ENCODE results near the gene IL6ST. TPM values are rescaled to one million over a fixed set of nuclear protein-coding genes. Genes with fewer than 3 reads are reported as not detected.

The IL6ST gene
- polyA plus RNA-seq, 1 donor (not counting 4 experiments of a cell fraction or from before 2014, with no cell fraction given), result 41.3 TPM

GRCh38 chr5:55896238-55896637 lies 98.5 kb downstream of the IL6ST start:
- H3K9me1 ChIP-seq (ENCODE audit: control insufficient read depth, extremely low read depth, insufficient read depth, low read length), result no peaks in the 10 kb centered on the region
- H3K27ac ChIP-seq (ENCODE audit: control insufficient read depth, insufficient read depth, low read length), result no peak overlapping the region
- DNase-seq (ENCODE audit: low read depth, low spot score), result no peak
- H3K9ac ChIP-seq (ENCODE audit: control insufficient read depth, extremely low read depth, insufficient read depth, low read length), result no peak overlapping the region
- H3K4me2 ChIP-seq (ENCODE audit: control insufficient read depth, extremely low read depth, insufficient read depth, low read depth, low read length), result no peak overlapping the region
- TF ChIP-seq EZH2 (IDR thresholded peaks at IDR 0.05; ENCODE audit: low read length) (no peak), CTCF (optimal IDR thresholded peaks at IDR 0.05 in 1 of 3, IDR thresholded peaks at IDR 0.05 in 1 of 3, conservative IDR thresholded peaks at IDR 0.05 in 1 of 3; ENCODE audit: extremely low read depth in 1 of 3, insufficient read depth in 2 of 3, low read length in 3 of 3) (no peak)
- H3K9me3 ChIP-seq (ENCODE audit: control insufficient read depth, low read depth, low read length), result no peaks in the 10 kb centered on the region
- no peaks in the 10 kb centered on the region for H3K27me3 ChIP-seq (ENCODE audit: control insufficient read depth, extremely low read depth, insufficient read depth, low read length)
- no peaks in the 10 kb centered on the region for H3K36me3 ChIP-seq (ENCODE audit: control insufficient read depth in 2 of 2, extremely low read depth in 1 of 2, insufficient read depth in 2 of 2, low read length in 2 of 2)
- no peak overlapping the region for H3K4me3 ChIP-seq (ENCODE audit: control insufficient read depth in 2 of 3, extremely low read depth in 1 of 3, insufficient read depth in 2 of 3, low read depth in 1 of 3, low read length in 3 of 3)
- no peaks in the 10 kb centered on the region for H3K4me1 ChIP-seq (ENCODE audit: control insufficient read depth, extremely low read depth, insufficient read depth, low read length)
- dilution Hi-C loops (cut with MboI; ENCODE audit: extremely low pct_ligation_motif_present, low sequenced_read_pairs), result no loop called here
- no peak for FAIRE-seq
- H2AFZ ChIP-seq (ENCODE audit: control insufficient read depth, low read length), result no peak overlapping the region
- no peaks in the 10 kb centered on the region for H4K20me1 ChIP-seq (ENCODE audit: control insufficient read depth, extremely low read depth, insufficient read depth, low read length)
- H3K79me2 ChIP-seq (ENCODE audit: control insufficient read depth, insufficient read depth, low read length), result no peaks in the 10 kb centered on the region

GRCh38 chr5:55895346-55895745 lies 99.4 kb downstream of the IL6ST start:
- Histone ChIP-seq H4K20me1 (ENCODE audit: control insufficient read depth, extremely low read depth, insufficient read depth, low read length) (no peaks in the 10 kb centered on the region), H3K9ac (ENCODE audit: control insufficient read depth, extremely low read depth, insufficient read depth, low read length) (no peak overlapping the region), H3K4me2 (ENCODE audit: control insufficient read depth, extremely low read depth, insufficient read depth, low read depth, low read length) (no peak overlapping the region), H3K27ac (ENCODE audit: control insufficient read depth, insufficient read depth, low read length) (no peak overlapping the region), H3K79me2 (ENCODE audit: control insufficient read depth, insufficient read depth, low read length) (no peaks in the 10 kb centered on the region), H3K9me3 (ENCODE audit: control insufficient read depth, low read depth, low read length) (no peaks in the 10 kb centered on the region), H3K4me3 (ENCODE audit: control insufficient read depth in 2 of 3, extremely low read depth in 1 of 3, insufficient read depth in 2 of 3, low read depth in 1 of 3, low read length in 3 of 3) (no peak overlapping the region), H3K4me1 (ENCODE audit: control insufficient read depth, extremely low read depth, insufficient read depth, low read length) (no peaks in the 10 kb centered on the region), H3K36me3 (ENCODE audit: control insufficient read depth in 2 of 2, extremely low read depth in 1 of 2, insufficient read depth in 2 of 2, low read length in 2 of 2) (no peaks in the 10 kb centered on the region), H3K27me3 (ENCODE audit: control insufficient read depth, extremely low read depth, insufficient read depth, low read length) (no peaks in the 10 kb centered on the region), H2AFZ (ENCODE audit: control insufficient read depth, low read length) (no peak overlapping the region), H3K9me1 (ENCODE audit: control insufficient read depth, extremely low read depth, insufficient read depth, low read length) (no peaks in the 10 kb centered on the region)
- dilution Hi-C loops (cut with MboI; ENCODE audit: extremely low pct_ligation_motif_present, low sequenced_read_pairs), result no loop called here
- DNase-seq (ENCODE audit: low read depth, low spot score) (no peak), FAIRE-seq (no peak)
- TF ChIP-seq EZH2 (IDR thresholded peaks at IDR 0.05; ENCODE audit: low read length) (no peak), CTCF (optimal IDR thresholded peaks at IDR 0.05 in 1 of 3, IDR thresholded peaks at IDR 0.05 in 1 of 3, conservative IDR thresholded peaks at IDR 0.05 in 1 of 3; ENCODE audit: extremely low read depth in 1 of 3, insufficient read depth in 2 of 3, low read length in 3 of 3) (no peak)

All from keratinocyte (primary cell).